Measurements from ENCODE around the gene EIF2B5. TPM values are rescaled to one million over a fixed set of nuclear protein-coding genes. Genes with fewer than 3 reads are reported as not detected.

The EIF2B5 gene
- total RNA-seq, 2 donors from 2014 or later = 19.6 to 24.3 TPM

GRCh38 chr3:184178521-184179138, 43.5 kb downstream of the EIF2B5 start:
- TF ChIP-seq, protein P1, sequence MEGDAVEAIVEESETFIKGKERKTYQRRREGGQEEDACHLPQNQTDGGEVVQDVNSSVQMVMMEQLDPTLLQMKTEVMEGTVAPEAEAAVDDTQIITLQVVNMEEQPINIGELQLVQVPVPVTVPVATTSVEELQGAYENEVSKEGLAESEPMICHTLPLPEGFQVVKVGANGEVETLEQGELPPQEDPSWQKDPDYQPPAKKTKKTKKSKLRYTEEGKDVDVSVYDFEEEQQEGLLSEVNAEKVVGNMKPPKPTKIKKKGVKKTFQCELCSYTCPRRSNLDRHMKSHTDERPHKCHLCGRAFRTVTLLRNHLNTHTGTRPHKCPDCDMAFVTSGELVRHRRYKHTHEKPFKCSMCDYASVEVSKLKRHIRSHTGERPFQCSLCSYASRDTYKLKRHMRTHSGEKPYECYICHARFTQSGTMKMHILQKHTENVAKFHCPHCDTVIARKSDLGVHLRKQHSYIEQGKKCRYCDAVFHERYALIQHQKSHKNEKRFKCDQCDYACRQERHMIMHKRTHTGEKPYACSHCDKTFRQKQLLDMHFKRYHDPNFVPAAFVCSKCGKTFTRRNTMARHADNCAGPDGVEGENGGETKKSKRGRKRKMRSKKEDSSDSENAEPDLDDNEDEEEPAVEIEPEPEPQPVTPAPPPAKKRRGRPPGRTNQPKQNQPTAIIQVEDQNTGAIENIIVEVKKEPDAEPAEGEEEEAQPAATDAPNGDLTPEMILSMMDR (IDR thresholded peaks at IDR 0.05) = no peak
- H3K9me3 ChIP-seq = no peaks in the 10 kb centered on the region
- DNase-seq (ENCODE audit: low spot score) = no peak
- H3K27me3 ChIP-seq = no peaks in the 10 kb centered on the region
- H3K27ac ChIP-seq = no peak overlapping the region
- H3K4me1 ChIP-seq = peaks cover 0 to 40% of the 10 kb centered on the region in 2 donors
- no peak overlapping the region for H3K4me3 ChIP-seq
- H3K36me3 ChIP-seq = peaks cover 68% of the 10 kb centered on the region

DNA sequence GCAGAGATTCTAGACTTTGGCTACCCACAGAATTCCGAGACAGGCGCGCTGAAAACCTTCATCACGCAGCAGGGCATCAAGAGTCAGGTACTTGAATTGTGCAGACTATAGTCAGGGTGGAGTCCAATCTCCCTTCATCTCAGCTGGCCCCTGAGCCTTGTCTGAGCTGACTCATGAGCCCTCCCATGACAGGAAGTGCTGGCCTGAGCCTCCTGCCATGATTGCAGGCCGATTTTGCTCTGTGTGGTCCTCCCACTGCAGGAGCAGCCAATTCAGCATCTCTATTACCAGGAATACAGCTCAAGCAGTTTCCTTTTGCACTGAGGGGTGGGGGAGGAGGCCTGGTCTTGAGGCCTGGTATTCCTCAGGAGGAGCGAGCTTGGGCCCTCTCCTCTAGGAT, 45.0 kb downstream of the EIF2B5 start:
- H3K27me3 ChIP-seq = no peaks in the 10 kb centered on the region
- H3K36me3 ChIP-seq = peaks cover 73% of the 10 kb centered on the region
- H3K4me1 ChIP-seq = peaks cover 0 to 36% of the 10 kb centered on the region in 2 donors
- no peak overlapping the region for H3K27ac ChIP-seq
- DNase-seq (ENCODE audit: low spot score) = no peak
- H3K4me3 ChIP-seq = no peak overlapping the region
- H3K9me3 ChIP-seq = no peaks in the 10 kb centered on the region
- TF ChIP-seq, protein P1 (IDR thresholded peaks at IDR 0.05) = no peak

DNA sequence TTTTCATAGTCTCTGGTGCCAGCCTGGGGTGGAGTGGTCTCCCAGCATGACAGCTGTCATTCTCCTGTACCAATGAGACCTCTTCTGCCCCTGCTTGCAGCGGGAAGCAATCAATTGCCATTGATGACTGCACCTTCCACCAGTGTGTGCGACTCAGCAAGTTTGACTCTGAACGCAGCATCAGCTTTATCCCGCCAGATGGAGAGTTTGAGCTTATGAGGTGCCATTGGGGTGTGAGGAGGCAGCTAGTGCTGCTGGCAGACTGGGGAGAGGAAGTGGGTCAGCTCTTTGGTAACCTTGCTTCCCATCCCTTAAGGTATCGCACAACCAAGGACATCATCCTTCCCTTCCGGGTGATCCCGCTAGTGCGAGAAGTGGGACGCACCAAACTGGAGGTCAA, 46.4 kb downstream of the EIF2B5 start:
- no peaks in the 10 kb centered on the region for H3K27me3 ChIP-seq
- TF ChIP-seq, protein P1 (IDR thresholded peaks at IDR 0.05) = no peak
- peaks cover 0 to 30% of the 10 kb centered on the region in 2 donors for H3K4me1 ChIP-seq
- no peak for DNase-seq (ENCODE audit: low spot score)
- no peak overlapping the region for H3K4me3 ChIP-seq
- no peak overlapping the region for H3K27ac ChIP-seq
- H3K36me3 ChIP-seq = peaks cover 73% of the 10 kb centered on the region
- no peaks in the 10 kb centered on the region for H3K9me3 ChIP-seq

- no peak overlapping the region for H3K4me3 ChIP-seq
- no peaks in the 10 kb centered on the region for H3K9me3 ChIP-seq
- peaks cover 67% of the 10 kb centered on the region for H3K36me3 ChIP-seq
- no peaks in the 10 kb centered on the region for H3K27me3 ChIP-seq
- TF ChIP-seq, protein P1 (IDR thresholded peaks at IDR 0.05) = no peak
- no peak overlapping the region for H3K27ac ChIP-seq
- DNase-seq (ENCODE audit: low spot score) = no peak
- H3K4me1 ChIP-seq = peaks cover 0 to 30% of the 10 kb centered on the region in 2 donors
These were observed 48.5 kb downstream of the EIF2B5 start for GRCh38 chr3:184183679-184184078.

DNA sequence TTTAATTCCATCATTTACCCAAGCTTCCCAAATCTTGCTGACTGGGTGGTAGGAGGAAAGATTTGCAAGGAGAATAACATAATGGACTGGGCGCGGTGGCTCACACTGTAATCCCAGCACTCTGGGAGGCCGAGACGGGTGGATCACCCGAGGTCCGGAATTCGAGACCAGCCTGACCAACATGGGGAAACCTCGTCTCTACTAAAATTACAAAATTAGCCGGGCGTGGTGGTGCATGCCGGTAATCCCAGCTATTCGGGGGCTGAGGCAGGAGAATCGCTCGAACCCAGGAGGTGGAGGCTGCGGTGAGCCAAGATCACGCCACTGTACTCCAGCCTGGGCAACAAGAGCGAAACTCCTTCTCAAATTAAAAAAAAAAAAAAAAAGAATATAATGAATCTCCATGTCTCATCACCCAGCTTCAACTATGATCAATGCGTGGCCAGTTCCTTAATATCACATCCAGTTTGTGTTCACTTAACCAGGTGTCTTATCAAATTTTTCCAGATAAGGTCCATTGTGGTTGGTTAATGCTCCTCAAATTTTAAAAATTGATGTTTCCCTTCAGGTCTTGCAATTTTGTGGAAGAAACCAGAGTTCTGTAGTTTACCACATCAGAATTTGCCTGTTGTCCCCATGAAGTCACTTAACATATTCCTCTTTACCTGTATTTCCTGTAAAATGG, 49.5 kb downstream of the EIF2B5 start:
- no peaks in the 10 kb centered on the region for H3K9me3 ChIP-seq

More for the DNA sequence above, 49.5 kb downstream of the EIF2B5 start:
- TF ChIP-seq, protein P1 (IDR thresholded peaks at IDR 0.05) = no peak
- Histone ChIP-seq H3K27ac (peak overlapping the region; percentile 84 to 92), H3K4me1 (peaks cover 0 to 32% of the 10 kb centered on the region in 2 donors), H3K27me3 (no peaks in the 10 kb centered on the region), H3K4me3 (no peak overlapping the region), H3K36me3 (peaks cover 67% of the 10 kb centered on the region)
- DNase-seq (ENCODE audit: low spot score) = no peak
